Omental fat pad (tissue), 4 donors: Measurements from ENCODE around the gene TMEM178B. TPM values are rescaled to one million over a fixed set of nuclear protein-coding genes. Genes with fewer than 3 reads are reported as not detected.

ENCODE experiments used
- ATAC-seq: fragments of 150-250 bp; one replicate; pipeline ENCODE4 v1.9.1; 2016; ENCODE audit warnings: mild to moderate bottlenecking, moderate library complexity; ENCODE audit not compliant: low FRiP score
- DNase-seq: peaks from one replicate; pipeline ENCODE4 v3.0.0-alpha.2; 2019; ENCODE audit warnings: low spot score
- total RNA-seq, 4 donors: library from RNA; depleted of rRNA; stranded (reverse); fragments of >200 nt; gene quantifications; one replicate each; pipeline ENCODE4 v1.1.0, GENCODE V29; 2016
- TF ChIP-seq, protein P1 (sequence below), 3 donors: fragments of 450-650 bp; IDR thresholded peaks; one replicate each; pipeline ENCODE4 v1.5.1; 2016 to 2017; ENCODE audit warnings: antibody characterized with exemption in 3 of 3, mild to moderate bottlenecking in 3 of 3, moderate library complexity in 2 of 3

The TMEM178B gene
- total RNA-seq, 4 donors from 2014 or later, result 0.50 to 1.3 (median 0.81) TPM

DNA sequence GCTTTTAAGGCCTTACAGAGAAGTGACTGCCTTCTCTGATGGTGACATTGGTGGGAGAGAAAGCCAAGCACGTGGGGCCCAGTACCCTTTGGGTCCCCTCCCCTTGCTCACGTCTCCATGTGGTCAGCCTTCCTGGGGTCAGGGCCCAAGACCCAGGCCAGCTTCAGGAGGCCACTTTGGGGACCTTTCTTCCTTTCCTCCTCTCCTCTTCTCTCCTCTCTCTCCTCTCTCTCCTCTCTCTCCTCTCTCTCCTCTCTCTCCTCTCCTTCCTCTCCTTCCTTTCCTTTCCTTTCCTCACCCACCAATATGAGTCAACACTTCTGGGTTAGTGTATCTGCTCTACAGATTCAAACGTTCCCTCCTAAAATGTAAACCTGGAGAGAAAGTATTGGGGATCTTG lies 380.5 kb downstream of the TMEM178B start:
- no peak for DNase-seq
- no peak for ATAC-seq
- TF ChIP-seq, protein P1, sequence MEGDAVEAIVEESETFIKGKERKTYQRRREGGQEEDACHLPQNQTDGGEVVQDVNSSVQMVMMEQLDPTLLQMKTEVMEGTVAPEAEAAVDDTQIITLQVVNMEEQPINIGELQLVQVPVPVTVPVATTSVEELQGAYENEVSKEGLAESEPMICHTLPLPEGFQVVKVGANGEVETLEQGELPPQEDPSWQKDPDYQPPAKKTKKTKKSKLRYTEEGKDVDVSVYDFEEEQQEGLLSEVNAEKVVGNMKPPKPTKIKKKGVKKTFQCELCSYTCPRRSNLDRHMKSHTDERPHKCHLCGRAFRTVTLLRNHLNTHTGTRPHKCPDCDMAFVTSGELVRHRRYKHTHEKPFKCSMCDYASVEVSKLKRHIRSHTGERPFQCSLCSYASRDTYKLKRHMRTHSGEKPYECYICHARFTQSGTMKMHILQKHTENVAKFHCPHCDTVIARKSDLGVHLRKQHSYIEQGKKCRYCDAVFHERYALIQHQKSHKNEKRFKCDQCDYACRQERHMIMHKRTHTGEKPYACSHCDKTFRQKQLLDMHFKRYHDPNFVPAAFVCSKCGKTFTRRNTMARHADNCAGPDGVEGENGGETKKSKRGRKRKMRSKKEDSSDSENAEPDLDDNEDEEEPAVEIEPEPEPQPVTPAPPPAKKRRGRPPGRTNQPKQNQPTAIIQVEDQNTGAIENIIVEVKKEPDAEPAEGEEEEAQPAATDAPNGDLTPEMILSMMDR (IDR thresholded peaks at IDR 0.05), result no peak

DNA sequence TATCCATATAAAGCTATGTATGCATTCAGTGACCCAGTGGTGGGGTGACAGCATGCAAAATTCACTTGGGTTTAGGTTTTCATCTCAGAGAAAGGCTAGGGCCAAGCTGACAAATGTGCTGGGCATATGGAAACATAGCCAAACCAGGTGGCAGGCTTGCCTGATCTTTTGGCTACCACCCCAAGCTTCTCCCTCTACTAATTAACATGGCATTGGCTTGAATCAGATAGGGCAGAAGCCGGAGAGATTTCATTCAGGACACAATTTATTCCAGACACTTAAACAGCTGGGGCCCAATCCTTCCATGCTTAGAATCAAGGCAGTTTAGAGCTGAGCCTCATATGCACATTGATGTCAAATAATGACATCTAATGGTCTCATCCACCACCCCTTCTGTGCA lies 381.9 kb downstream of the TMEM178B start:
- DNase-seq (no peak), ATAC-seq (no peak)
- TF ChIP-seq, protein P1 (IDR thresholded peaks at IDR 0.05), result no peak

- DNase-seq, result no peak
- ATAC-seq, result peak; percentile 47
- TF ChIP-seq, protein P1 (IDR thresholded peaks at IDR 0.05), result no peak
Measured at GRCh38 chr7:141456298-141456697, 382.4 kb downstream of the TMEM178B start.

DNA sequence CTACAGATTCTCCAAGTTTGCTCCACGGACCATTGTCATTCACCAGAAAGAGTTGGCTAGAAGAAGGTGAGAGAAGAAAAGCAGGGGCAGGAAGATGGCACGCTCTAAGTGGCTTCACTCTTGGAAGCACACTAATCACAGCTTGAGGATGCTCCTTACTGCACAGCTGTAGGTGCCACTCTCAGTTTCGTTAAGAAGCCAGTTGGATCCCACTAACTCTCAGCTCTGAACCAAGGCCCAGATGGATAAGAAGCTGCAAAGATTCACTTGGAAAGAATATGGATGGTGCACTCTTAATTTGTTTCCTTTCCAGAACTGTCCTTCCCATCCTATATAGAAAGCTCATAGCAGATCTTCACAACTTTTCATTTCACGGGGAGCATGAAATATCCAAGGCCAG lies 382.8 kb downstream of the TMEM178B start:
- DNase-seq (no peak), ATAC-seq (no peak)
- TF ChIP-seq, protein P1 (IDR thresholded peaks at IDR 0.05), result no peak

DNA sequence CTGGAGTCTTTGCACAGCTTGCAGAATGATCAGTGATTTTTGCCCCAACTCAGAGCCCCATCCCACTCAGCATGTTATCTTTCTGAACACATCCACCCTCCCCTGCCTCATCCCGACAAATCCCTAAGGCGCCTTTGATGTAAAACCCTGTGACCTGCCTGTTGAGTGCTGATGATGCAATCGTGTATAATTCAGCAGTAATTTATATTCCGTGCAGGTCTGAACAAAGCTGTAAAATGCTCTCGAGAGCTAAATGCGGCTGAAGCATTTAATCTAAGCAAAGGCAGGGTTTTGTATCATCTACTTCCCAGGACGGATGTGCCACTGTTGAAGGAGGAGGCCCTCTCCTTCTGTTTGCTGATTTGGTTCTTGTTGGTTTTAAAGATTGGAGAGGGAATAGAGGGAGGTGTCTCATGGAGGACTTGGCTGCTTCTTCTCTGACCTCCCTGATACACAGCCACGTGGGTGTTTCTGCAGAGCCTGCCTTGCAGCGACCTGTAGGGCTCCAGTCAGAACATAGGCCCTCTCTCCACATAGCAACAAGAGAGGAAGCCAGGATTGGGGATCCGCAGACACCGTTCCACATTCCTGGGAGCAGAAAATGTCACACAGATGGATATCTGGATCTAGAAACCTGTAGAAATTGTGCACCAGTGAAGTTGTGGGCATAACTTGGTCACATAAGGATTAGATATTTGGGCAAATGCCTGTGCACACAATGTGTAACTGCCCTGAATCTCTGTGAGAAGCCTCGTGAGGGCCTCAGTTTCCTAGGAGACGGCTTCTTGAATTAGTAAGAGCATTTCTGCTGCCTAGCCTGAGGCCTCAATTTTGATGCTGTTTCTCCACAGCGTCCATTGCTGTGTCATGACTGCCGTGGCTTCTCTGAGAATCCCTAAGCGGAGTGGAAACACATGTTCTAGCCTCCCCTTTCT lies 387.2 kb downstream of the TMEM178B start:
- ATAC-seq (peak; percentile 72), DNase-seq (no peak)
- TF ChIP-seq, protein P1 (IDR thresholded peaks at IDR 0.05), result no peak

DNA sequence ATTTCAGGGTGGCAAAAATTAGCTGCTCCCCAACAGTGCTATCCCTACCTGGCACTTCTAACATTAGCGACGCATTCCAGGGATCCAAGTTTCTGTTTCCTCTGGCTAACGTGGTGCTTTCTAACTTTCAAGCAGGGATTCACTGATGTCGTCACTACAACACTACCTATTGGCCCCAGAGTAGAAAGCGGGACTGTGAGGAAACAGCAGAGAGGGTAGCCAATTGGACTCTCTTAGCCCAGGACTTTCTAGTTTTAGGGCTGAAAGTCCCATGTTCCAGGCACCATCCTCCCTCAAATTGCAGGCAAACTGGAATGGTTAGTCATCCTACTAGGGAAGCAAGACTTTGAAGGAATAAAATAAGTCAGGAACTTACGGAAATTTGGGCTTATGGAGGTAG lies 388.1 kb downstream of the TMEM178B start:
- DNase-seq, result no peak
- TF ChIP-seq, protein P1 (IDR thresholded peaks at IDR 0.05), result no peak
- no peak for ATAC-seq

- TF ChIP-seq, protein P1 (IDR thresholded peaks at IDR 0.05), result no peak
- ATAC-seq, result no peak
- no peak for DNase-seq
Measured at GRCh38 chr7:141462958-141463357, 389.1 kb downstream of the TMEM178B start.
